Ammon's horn (tissue), 1 donor: ENCODE data around the gene SUGCT.
"Not testable (repeated sequence)": the region's sequence is repeated elsewhere in the genome, so short reads cannot be mapped to it uniquely, and the experiment has no call there.

Source experiments
- DNase-seq: peaks from one replicate; pipeline ENCODE4 v3.0.0-alpha.2; 2016; ENCODE audit warnings: low spot score

The SUGCT gene

GRCh38 chr7:40627361-40627760 is 492.6 kb downstream of the SUGCT start:
- DNase-seq, result not testable (repeated sequence)

GRCh38 chr7:40629891-40630290 is 495.1 kb downstream of the SUGCT start:
- no peak for DNase-seq

- DNase-seq, result no peak
Measured at GRCh38 chr7:40634118-40634517, 499.3 kb downstream of the SUGCT start.

DNA sequence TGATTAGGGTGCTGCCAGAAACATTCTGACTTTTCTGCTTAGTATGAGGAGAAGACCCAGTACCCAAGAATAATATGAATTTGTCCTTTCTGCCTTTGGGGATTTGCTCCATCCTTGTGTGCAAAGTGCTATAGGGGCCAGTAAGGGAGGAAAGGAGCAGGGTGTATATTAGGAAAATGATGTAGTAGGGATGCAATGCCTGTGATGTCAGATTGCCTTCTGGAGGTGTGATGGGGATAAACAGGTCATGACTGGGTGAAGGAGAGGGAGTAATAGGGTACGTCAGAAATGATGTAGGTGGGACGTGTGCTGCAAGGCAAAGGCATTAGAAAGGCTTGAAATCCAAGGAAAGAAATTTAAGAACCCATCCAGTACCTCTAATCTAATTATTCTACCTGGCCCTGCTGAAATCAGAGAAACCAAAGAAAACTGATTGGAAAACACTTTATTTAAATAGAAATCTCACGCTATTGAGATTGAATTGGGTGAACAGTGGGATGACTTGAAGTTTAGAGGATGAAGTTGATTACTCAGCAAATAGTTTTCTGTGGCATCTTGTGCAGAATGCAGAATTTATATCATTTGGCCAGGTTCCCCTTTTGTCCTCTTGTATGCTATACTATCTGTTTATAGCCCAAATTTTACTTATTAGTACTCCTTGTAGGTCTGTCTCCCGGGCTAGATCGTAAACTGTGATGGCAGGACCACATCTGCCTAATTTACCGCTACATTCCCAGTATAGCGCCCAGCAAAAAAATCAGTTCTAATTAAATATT is 503.9 kb downstream of the SUGCT start:
- DNase-seq, result no peak

DNA sequence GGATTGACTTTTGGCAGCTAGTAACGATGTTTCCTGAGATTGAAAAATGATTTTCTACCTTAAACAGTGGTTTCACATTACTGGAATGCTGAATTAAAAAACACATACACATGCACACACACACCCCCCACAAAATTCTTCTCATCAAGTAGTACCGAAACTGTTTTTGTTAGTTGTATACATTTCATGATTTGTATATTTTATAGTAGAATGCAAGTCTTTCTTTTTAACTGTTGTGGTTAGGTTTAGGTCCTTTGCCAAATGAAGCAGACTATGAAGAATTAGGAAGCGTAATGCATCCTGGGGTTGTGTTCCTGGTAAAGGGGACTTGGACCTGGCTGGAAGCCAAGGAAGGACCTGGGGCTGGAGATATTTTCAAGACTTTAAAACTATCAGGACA is 505.8 kb downstream of the SUGCT start:
- DNase-seq, result no peak

DNA sequence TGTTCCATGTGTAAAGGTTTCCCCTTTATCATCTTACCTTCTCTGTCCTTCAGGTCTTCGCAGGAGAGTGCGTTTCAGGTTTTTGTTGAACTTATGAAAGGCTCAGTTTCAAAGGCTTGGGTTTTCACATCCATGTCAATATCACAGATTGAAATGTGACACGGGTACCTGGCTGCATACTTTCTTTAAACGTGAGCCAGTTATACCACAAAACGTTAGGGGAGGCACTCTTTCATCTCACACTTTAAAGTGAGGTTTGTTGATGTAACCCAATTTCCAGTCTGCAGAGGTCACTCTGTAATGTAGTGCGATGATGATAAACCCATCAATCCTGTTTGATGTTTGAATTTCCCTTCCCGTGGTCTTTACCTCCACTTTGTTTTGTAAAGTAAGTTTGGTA is 506.9 kb downstream of the SUGCT start:
- no peak for DNase-seq

- no peak for DNase-seq
Measured at GRCh38 chr7:40643664-40644063, 508.9 kb downstream of the SUGCT start.

DNA sequence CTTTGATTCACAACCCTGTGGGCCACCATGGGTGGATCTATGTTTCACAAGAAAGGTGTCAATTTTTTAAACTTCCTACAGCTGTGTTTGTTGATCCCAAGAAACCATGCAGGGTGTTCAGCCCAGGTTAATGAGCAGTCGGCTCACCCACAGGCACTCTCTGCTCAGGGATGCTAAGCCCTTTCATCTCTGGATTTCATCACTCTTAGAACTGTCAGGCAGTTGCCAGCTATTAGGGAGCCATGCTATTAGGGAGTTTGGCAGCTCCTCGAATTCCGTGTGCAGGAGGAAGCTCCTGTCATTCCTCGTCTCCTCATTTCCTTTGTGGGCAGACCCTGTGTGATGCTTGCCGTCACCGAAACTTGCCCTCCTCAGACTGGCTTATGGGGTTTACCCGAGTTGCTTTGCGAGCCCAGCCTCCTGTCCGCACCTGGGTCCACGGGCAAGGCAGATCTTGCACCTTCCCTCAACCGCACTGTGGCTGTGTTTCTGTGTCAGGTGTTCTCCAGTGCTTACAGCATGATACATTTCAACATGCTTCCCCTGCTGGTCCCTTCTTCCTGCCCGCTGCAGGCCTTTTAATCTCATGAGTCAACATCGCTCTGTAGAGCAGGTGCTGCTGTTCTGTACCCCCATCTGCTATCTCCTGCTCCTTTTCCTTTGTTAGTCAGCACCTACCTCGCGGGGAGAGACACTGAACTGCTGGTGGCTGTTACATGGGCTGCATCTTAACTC is 509.8 kb downstream of the SUGCT start:
- DNase-seq, result peak; percentile 5

DNA sequence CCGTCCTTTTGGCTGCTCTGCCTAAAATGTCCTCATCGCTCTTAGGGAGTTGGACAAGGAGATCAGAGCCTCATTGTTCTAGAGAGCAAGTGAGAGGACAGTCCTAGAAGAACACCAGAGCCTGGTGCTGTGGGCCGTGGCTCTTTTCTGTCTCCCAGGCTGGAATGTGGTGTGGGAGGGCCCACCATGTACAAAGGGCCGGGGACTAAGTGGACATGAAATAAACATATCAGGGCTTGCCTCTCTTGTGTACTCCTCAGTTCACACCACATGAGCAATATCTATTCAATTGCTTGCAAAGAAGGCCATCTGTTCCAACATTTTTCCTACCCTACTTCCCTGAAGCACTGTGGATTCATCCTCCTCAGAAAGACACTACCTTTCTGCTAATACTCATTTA is 510.4 kb downstream of the SUGCT start:
- no peak for DNase-seq

DNA sequence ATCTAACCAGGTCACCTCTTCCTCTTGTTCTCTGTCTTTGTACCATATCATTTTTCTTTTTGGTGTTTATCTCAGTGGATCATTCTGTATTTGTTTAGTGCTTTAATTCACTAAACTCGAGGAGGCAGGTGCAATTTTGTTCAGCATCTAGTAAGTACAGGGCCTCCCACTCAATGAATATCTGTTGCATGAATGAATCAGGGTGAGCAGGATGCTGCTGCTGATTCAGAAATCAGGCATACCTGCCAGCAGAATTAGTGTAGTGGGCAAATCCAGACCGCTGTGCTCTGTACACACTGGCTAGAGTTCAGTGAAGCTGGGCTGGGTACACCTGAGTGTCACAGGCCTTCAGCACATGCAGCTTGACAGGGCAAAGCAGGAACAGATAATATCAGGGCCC is 511.9 kb downstream of the SUGCT start:
- peak; percentile 11 for DNase-seq

- no peak for DNase-seq
Measured at GRCh38 chr7:40647719-40648118, 512.9 kb downstream of the SUGCT start.

DNA sequence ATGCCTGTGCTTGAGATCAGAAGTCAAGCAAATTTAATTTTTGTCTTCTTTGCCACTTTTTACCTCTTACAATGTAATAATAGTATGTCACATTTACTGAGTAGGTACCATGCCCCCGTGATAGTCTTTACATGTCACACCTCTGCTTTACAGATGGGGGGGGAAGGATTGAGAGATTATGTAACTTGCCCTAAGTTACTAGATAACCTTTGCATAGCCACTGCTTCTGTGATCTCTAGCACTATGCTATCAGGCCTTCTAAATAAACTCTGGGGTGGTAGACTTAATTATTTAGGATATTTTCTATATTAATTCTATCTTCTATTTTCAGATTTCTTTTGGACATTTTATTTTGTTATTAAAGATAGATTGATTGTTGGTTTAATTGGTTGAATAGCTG is 514.4 kb downstream of the SUGCT start:
- DNase-seq, result no peak

GRCh38 chr7:40650903-40651302 is 516.1 kb downstream of the SUGCT start:
- not testable (repeated sequence) for DNase-seq

DNA sequence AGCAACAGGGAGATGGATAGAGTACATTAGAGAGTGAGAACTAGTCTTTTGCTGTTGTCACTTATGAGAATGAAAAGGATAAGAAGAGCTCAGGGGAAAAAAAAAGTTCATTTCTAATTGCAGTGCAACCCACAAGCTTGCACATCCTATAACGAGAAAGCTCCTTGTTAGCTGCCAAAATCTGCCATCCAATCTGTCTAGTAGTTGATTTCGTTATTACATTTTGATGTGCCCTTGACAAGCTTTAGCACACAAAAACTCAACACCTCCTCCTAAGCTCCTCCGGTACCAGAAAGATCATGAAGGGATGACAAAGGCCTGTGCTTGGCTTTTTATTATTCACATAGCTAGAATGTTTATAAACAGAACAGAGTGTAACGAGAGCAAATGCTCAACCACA is 519.4 kb downstream of the SUGCT start:
- DNase-seq, result peak; percentile 24

- no peak for DNase-seq
Measured at GRCh38 chr7:40655426-40655825, 520.6 kb downstream of the SUGCT start.

GRCh38 chr7:40656349-40656748 is 521.5 kb downstream of the SUGCT start:
- no peak for DNase-seq

GRCh38 chr7:40658729-40659128 is 523.9 kb downstream of the SUGCT start:
- no peak for DNase-seq

DNA sequence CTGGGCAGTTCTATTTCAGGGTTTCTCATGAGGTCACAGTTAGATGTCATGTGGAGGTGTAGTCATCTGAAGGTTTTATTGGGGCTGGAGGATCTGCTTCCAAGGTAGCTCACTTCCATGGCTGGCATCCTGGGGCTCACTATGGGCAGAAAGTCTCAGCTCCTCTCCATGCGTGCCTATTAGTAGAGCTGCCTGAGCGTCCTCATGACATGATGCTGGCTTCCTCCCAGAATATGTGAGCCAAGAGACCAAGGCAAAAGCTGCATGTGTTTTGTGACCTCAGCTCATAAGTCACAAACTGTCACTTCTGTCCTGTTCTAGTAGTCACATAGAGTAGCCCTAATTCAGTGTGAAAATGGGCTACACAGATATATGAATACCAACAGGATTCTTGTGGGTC is 524.4 kb downstream of the SUGCT start:
- DNase-seq, result no peak

- no peak for DNase-seq
Measured at GRCh38 chr7:40673285-40673684, 538.5 kb downstream of the SUGCT start.

DNA sequence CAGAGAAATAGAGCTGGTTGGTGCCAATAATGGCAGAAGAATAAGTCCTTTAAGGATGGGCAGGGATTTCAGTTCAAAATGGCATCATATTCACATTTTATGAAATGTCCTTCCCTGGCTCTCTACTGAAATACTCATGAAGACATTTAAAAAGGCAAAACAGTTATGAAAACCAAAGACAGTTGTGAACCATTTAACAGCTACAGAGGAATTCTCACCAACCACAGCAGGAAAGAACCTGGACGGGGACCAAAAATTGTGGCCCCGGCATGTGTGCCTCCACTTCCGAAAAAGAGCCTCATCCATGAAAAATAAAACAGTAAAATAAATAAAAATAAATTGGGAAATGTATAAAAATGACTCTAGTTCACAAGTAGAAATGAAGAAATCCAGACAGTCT is 539.5 kb downstream of the SUGCT start:
- DNase-seq, result no peak

GRCh38 chr7:40675741-40676140 is 540.9 kb downstream of the SUGCT start:
- no peak for DNase-seq

DNA sequence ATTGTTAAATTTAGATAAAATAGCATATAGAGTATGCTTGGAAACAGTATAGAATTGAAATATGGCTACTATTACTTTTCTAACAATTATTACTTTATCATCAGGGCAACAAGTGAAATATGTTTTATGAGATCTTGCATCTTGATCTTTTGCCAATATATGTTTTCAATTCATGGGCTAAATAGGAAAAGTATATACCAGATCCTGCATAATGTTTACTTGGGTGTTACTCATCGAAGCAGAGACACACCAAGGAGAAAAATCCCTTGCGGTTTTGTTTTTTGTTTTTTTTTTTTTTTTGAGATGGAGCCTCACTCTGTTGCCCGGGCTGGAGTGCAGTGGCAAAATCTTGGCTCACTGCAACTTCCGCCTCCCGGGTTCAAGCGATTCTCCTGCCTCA is 541.4 kb downstream of the SUGCT start:
- DNase-seq, result no peak

DNA sequence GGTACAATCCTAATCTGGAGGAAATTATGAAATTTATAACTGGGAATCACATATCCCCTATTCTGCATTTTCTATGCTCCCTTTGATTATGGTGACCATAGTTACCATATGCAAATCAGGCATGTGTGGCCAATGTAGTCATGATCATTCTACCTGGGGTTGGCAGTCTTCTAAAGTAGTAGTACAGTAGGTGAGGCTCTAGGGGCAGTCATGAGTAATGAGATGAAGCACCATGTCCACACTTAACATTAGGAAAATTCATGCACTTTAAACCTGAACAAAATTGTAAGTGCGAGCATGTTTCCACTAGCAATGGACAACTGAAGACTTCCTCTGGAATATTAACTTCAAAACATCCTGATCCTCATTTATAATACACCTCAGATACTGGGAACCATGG is 545.9 kb downstream of the SUGCT start:
- no peak for DNase-seq

- no peak for DNase-seq
Measured at GRCh38 chr7:40682696-40683095, 547.9 kb downstream of the SUGCT start.
